ENCODE measurements around the gene RTTN.

Gene RTTN

GRCh38 chr18:70207181-70207580 is 1.7 kb upstream of the RTTN start:
- DNase-seq: no peak

- DNase-seq: no peak
These were observed 5.2 kb downstream of the RTTN start for GRCh38 chr18:70200286-70200685.

- DNase-seq: no peak
These were observed 7.6 kb downstream of the RTTN start for GRCh38 chr18:70197844-70198243.

GRCh38 chr18:70197026-70197425 is 8.5 kb downstream of the RTTN start:
- DNase-seq: no peak

- peak; percentile 61 to 79 (median 70) for DNase-seq
These were observed 9.5 kb downstream of the RTTN start for GRCh38 chr18:70195852-70196434.

- no peak for DNase-seq
These were observed 10.4 kb downstream of the RTTN start for GRCh38 chr18:70195014-70195614.

GRCh38 chr18:70194227-70194890 is 11.1 kb downstream of the RTTN start:
- DNase-seq: no peak

GRCh38 chr18:70190529-70190928 is 15.0 kb downstream of the RTTN start:
- no peak for DNase-seq

- DNase-seq: peak in 1 of 3 donors; percentile 2
These were observed 17.4 kb downstream of the RTTN start for GRCh38 chr18:70188113-70188512.

GRCh38 chr18:70183441-70183840 is 22.0 kb downstream of the RTTN start:
- DNase-seq: no peak

GRCh38 chr18:70182548-70182947 is 22.9 kb downstream of the RTTN start:
- no peak for DNase-seq

GRCh38 chr18:70181725-70182124 is 23.8 kb downstream of the RTTN start:
- no peak for DNase-seq

GRCh38 chr18:70181015-70181414 is 24.5 kb downstream of the RTTN start:
- DNase-seq: no peak

- no peak for DNase-seq
These were observed 28.9 kb downstream of the RTTN start for GRCh38 chr18:70176537-70176936.

- DNase-seq: no peak
These were observed 30.3 kb downstream of the RTTN start for GRCh38 chr18:70175216-70175615.

GRCh38 chr18:70172225-70172624 is 33.3 kb downstream of the RTTN start:
- DNase-seq: peak in 1 of 3 donors; percentile 18

GRCh38 chr18:70169747-70170146 is 35.7 kb downstream of the RTTN start:
- no peak for DNase-seq

- DNase-seq: no peak
These were observed 38.8 kb downstream of the RTTN start for GRCh38 chr18:70166668-70167067.

- no peak for DNase-seq
These were observed 39.6 kb downstream of the RTTN start for GRCh38 chr18:70165936-70166335.

GRCh38 chr18:70160073-70160678 is 45.3 kb downstream of the RTTN start:
- no peak for DNase-seq

- no peak for DNase-seq
These were observed 46.3 kb downstream of the RTTN start for GRCh38 chr18:70158992-70159717.

GRCh38 chr18:70156886-70157285 is 48.6 kb downstream of the RTTN start:
- no peak for DNase-seq

GRCh38 chr18:70154591-70155194 is 50.8 kb downstream of the RTTN start:
- DNase-seq: no peak
